SK-N-SH (cell line): ENCODE results near the gene ZNF747. TPM values are rescaled to one million over a fixed set of nuclear protein-coding genes. Genes with fewer than 3 reads are reported as not detected.

Experiments used
- CTCF ChIA-PET: fragments of 300-600, 350-600 bp; formaldehyde crosslinking; extraction: SDS; loops from one replicate; lab custom pipeline; 2021; lab: Yijun Ruan, JAX
- POLR2A ChIA-PET: fragments of 350-600 bp; sonication (Branson Sonifier 250); formaldehyde crosslinking; extraction: SDS; loops from one replicate; lab custom pipeline; 2020; ENCODE audit warnings: antibody characterized with exemption, inconsistent platforms; lab: Yijun Ruan, JAX
- DNase-seq: peaks from one replicate; pipeline ENCODE4 v3.0.0; 2012
- H2AFZ ChIP-seq: fragments of 200-600 bp; sonication (generic); 2 replicates; pipeline ENCODE4 v1.8.1; 2016; ENCODE audit warnings: antibody characterized with exemption, mild to moderate bottlenecking, low read depth
- H3F3A ChIP-seq: fragments of 200-600 bp; sonication (generic); replicated peaks from 2 replicates; pipeline ENCODE3; 2016; ENCODE audit warnings: antibody characterized with exemption, mild to moderate bottlenecking; ENCODE audit not compliant: insufficient read depth
- H3K27ac ChIP-seq, 2 experiments: fragments of 200-500 bp in 1 of 2; fragments of 200-600 bp in 1 of 2; sonication (Bioruptor generic) in 1 of 2; sonication (generic), shearing (Covaris generic) in 1 of 2; 2 replicates each; pipeline versions ENCODE4 v1.5.1 to v1.6.1; 2014 to 2016; ENCODE audit warnings: low read depth in 2 of 2, inconsistent platforms in 1 of 2, low read length in 1 of 2, mild to moderate bottlenecking in 1 of 2, mixed read lengths in 1 of 2
- H3K27me3 ChIP-seq: fragments of 200-600 bp; sonication (generic), shearing (Covaris generic); 2 replicates; pipeline ENCODE4 v1.6.1; 2016; ENCODE audit warnings: mixed run types; ENCODE audit not compliant: insufficient read depth
- H3K36me3 ChIP-seq, 2 experiments: fragments of 200-500 bp in 1 of 2; fragments of 200-600 bp in 1 of 2; sonication (Bioruptor generic) in 1 of 2; sonication (generic) in 1 of 2; replicated peaks in 1 of 2; 2 replicates each; pipeline versions ENCODE3 to v1.5.1; 2014 to 2016; ENCODE audit warnings: low read length in 1 of 2, mild to moderate bottlenecking in 1 of 2; ENCODE audit not compliant: insufficient read depth in 2 of 2, control insufficient read depth in 1 of 2
- H3K4me1 ChIP-seq, 2 experiments: fragments of 200-500 bp in 1 of 2; fragments of 200-600 bp in 1 of 2; sonication (Bioruptor generic) in 1 of 2; sonication (generic), shearing (Covaris generic) in 1 of 2; 2 replicates each; pipeline versions ENCODE4 v1.5.1 to v1.6.1; 2014 to 2016; ENCODE audit warnings: low read depth in 1 of 2, low read length in 1 of 2, mixed run types in 1 of 2; ENCODE audit not compliant: insufficient read depth in 2 of 2, control insufficient read depth in 1 of 2
- H3K4me2 ChIP-seq: fragments of 200-600 bp; sonication (generic), shearing (Covaris generic); 2 replicates; pipeline ENCODE4 v1.6.1; 2017; ENCODE audit warnings: mixed run types
- H3K4me3 ChIP-seq, 2 experiments: fragments of 200-500 bp in 1 of 2; fragments of 200-600 bp in 1 of 2; sonication (Bioruptor generic) in 1 of 2; sonication (generic), shearing (Covaris generic) in 1 of 2; 2 replicates each; pipeline versions ENCODE4 v1.5.1 to v1.8.1; 2014 to 2016; ENCODE audit warnings: low read depth in 2 of 2, inconsistent platforms in 1 of 2, low read length in 1 of 2, mild to moderate bottlenecking in 1 of 2, mixed read lengths in 1 of 2, moderate library complexity in 1 of 2
- H3K79me2 ChIP-seq: fragments of 200-600 bp; sonication (generic); 2 replicates; pipeline ENCODE4 v1.8.1; 2017; ENCODE audit warnings: mild to moderate bottlenecking; ENCODE audit not compliant: insufficient read depth
- H3K9ac ChIP-seq: fragments of 200-600 bp; sonication (generic); 2 replicates; pipeline ENCODE4 v1.6.1; 2017; ENCODE audit warnings: mixed run types
- H3K9me2 ChIP-seq: fragments of 200-600 bp; sonication (generic); 2 replicates; pipeline ENCODE4 v1.6.1; 2017; ENCODE audit warnings: mixed run types
- H3K9me3 ChIP-seq: fragments of 200-600 bp; sonication (generic); 2 replicates; pipeline ENCODE4 v1.6.1; 2017; ENCODE audit warnings: mixed run types, mild to moderate bottlenecking, moderate library complexity
- H4K20me1 ChIP-seq: fragments of 200-600 bp; sonication (generic); 2 replicates; pipeline ENCODE4 v1.6.1; 2017; ENCODE audit warnings: mild to moderate bottlenecking, mixed run types; ENCODE audit not compliant: insufficient read depth
- CHD2 ChIP-seq: fragments of 150-350 bp; IDR thresholded peaks from 2 replicates; pipeline ENCODE4 v1.6.1; 2018; ENCODE audit warnings: low read length; ENCODE audit not compliant: partially characterized antibody
- ELF1 ChIP-seq: IDR thresholded peaks from 2 replicates; pipeline ENCODE4 v1.4.0; 2012
- FOXJ3 ChIP-seq: sonication (generic); formaldehyde crosslinking; IDR thresholded peaks from 2 replicates; pipeline ENCODE4 v1.5.1; 2020; ENCODE audit warnings: mild to moderate bottlenecking, missing genetic modification reagents
- GABPA ChIP-seq: IDR thresholded peaks from 2 replicates; pipeline ENCODE4 v1.4.0; 2012; ENCODE audit warnings: low read depth, mild to moderate bottlenecking
- GATA2 ChIP-seq: sonication (generic); formaldehyde crosslinking; IDR thresholded peaks from 2 replicates; pipeline ENCODE4 v1.5.0; 2020; ENCODE audit warnings: mild to moderate bottlenecking, missing genetic modification reagents
- IRF3 ChIP-seq: fragments of 150-350 bp; IDR thresholded peaks from 2 replicates; pipeline ENCODE4 v1.6.1; 2016; ENCODE audit warnings: mild to moderate bottlenecking, low read depth, low read length
- MAX ChIP-seq: IDR thresholded peaks from 2 replicates; pipeline ENCODE4 v1.4.0; 2012; ENCODE audit warnings: low read depth
- NFIC ChIP-seq: IDR thresholded peaks from 2 replicates; pipeline ENCODE4 v1.4.0; 2012; ENCODE audit warnings: borderline replicate concordance
- NRF1 ChIP-seq: IDR thresholded peaks from 2 replicates; pipeline ENCODE4 v1.6.1; 2012; ENCODE audit warnings: low read depth, mild to moderate bottlenecking, low read length
- RAD21 ChIP-seq: IDR thresholded peaks from 2 replicates; pipeline ENCODE4 v1.6.1; 2012; ENCODE audit warnings: mild to moderate bottlenecking, low read length
- REST ChIP-seq: IDR thresholded peaks from 2 replicates; pipeline ENCODE4 v1.6.1; 2012; ENCODE audit warnings: mild to moderate bottlenecking, low read depth, low read length, moderate library complexity
- RXRA ChIP-seq: IDR thresholded peaks from 2 replicates; pipeline ENCODE4 v1.4.0; 2012; ENCODE audit warnings: low read depth, mild to moderate bottlenecking, borderline replicate concordance
- SIN3A ChIP-seq: IDR thresholded peaks from 2 replicates; pipeline ENCODE4 v1.6.1; 2012; ENCODE audit warnings: low read depth, mild to moderate bottlenecking, low read length, moderate library complexity, borderline replicate concordance
- TAF1 ChIP-seq: IDR thresholded peaks from 2 replicates; pipeline ENCODE4 v1.6.1; 2012; ENCODE audit warnings: low read depth, mild to moderate bottlenecking, low read length, moderate library complexity, borderline replicate concordance
- TCF12 ChIP-seq: IDR thresholded peaks from 2 replicates; pipeline ENCODE4 v1.4.0; 2012
- TEAD4 ChIP-seq: IDR thresholded peaks from 2 replicates; pipeline ENCODE4 v1.4.0; 2012; ENCODE audit warnings: mild to moderate bottlenecking, borderline replicate concordance; ENCODE audit not compliant: insufficient read depth
- WGBS: methylation state at CpG from one replicate; pipeline ENCODE4 v1.1.6; 2017; ENCODE audit warnings: low lambda C conversion rate; 5-methylcytosine and 5-hydroxymethylcytosine counted together
- polyA plus RNA-seq, 3 experiments: library from polyadenylated mRNA; depleted of rRNA; stranded (reverse); fragments of >200 nt; gene quantifications; 2 replicates each; pipeline ENCODE4 v1.2.3, GENCODE V29; 2012
- TF ChIP-seq, protein P1 (sequence below): IDR thresholded peaks from 2 replicates; pipeline ENCODE4 v1.4.0; 2012; ENCODE audit warnings: low read depth, borderline replicate concordance

The ZNF747 gene
- polyA plus RNA-seq, 1 of the 3 experiments (the other 2 are of a cell fraction) = 5.8 TPM

DNA sequence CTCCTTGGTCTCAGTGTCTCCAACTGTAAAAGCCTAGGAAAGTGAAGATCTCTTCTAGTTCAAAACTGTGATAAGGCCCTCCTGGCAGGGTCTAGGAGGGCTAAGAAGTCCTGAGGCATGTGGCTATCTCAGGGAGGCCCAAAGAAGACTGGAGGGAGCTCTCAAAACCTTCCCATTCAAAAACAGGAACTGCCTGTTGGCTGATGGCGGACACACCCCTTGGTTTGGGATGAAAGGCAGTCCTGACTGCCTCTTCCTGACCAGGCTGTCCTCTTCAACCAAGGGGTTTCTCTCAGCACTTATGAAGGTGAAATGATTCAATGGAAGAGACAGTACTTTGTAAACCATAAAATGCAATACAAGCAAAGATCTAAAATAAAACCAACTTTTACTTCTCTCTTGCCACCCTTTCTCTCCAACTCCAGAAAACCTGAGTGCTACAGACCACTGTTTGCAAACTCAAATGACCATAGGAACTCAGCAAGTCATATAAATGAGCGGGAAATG is 18.8 kb upstream of the ZNF747 start:
- Histone ChIP-seq H3K4me1 (peaks cover 0 to 3% of the 10 kb centered on the region in 2 experiments; a peak in 1 of 4 replicates), H3F3A (no peaks in the 10 kb centered on the region), H3K9me3 (no peaks in the 10 kb centered on the region), H3K4me2 (no peak overlapping the region), H3K27me3 (no peaks in the 10 kb centered on the region), H3K4me3 (no peak overlapping the region), H2AFZ (no peak overlapping the region), H3K27ac (no peak overlapping the region), H3K79me2 (peaks cover 26% of the 10 kb centered on the region), H3K9ac (no peak overlapping the region), H3K9me2 (no peaks in the 10 kb centered on the region), H3K36me3 (peaks cover 0 to 21% of the 10 kb centered on the region in 2 experiments), H4K20me1 (no peaks in the 10 kb centered on the region)
- WGBS = 98% methylated on average over 2 of the region's 2 CpGs
- no peak for TF ChIP-seq RXRA
- no peak for TF ChIP-seq FOXJ3 (CRISPR knock-in tag)
- TF ChIP-seq TEAD4 = no peak
- no peak for TF ChIP-seq CHD2
- TF ChIP-seq RAD21 = no peak
- TF ChIP-seq GABPA = no peak
- no peak for TF ChIP-seq NFIC
- TF ChIP-seq TCF12 = no peak
- no peak for DNase-seq
- ChIA-PET CTCF (interaction anchor here (1.5 to 4.1 kb wide), 2 partner anchors 17 to 104 kb away, joined by 3 to 16 read pairs; no protein-coding TSS in a partner anchor), POLR2A (no interaction called here)

DNA sequence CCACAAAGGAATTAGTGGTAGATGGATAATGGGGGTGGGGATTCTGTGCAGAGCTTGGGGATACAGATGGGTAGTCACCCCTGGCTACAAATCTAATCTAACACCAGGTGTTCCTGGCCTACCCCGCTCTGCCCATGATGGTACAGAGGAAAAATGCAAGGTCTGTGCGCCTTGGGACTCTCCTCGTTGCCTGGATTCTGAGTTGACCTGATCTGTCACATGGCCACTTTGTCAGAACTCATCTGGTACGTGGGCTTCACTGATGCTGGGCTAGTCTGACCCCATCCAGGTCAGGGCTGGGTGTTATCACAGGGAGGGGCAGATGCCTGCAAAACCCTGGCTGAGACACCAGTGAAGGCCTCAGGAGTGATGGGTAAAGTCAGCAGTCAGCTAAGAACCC is 18.3 kb upstream of the ZNF747 start:
- H3K79me2 ChIP-seq = peaks cover 26% of the 10 kb centered on the region
- WGBS = 90% methylated on average over 2 of the region's 4 CpGs
- H3K9me3 ChIP-seq = no peaks in the 10 kb centered on the region
- peaks cover 0 to 3% of the 10 kb centered on the region in 2 experiments; a peak in 1 of 4 replicates for H3K4me1 ChIP-seq
- DNase-seq = no peak
- no peaks in the 10 kb centered on the region for H3F3A ChIP-seq
- no peak overlapping the region for H3K9ac ChIP-seq
- no peaks in the 10 kb centered on the region for H4K20me1 ChIP-seq
- no peak for TF ChIP-seq ELF1
- no peak for TF ChIP-seq TCF12
- TF ChIP-seq IRF3 = no peak
- no peak for TF ChIP-seq GABPA
- TF ChIP-seq GATA2 (CRISPR knock-in tag) = no peak
- TF ChIP-seq TAF1 = no peak
- TF ChIP-seq, protein P1, sequence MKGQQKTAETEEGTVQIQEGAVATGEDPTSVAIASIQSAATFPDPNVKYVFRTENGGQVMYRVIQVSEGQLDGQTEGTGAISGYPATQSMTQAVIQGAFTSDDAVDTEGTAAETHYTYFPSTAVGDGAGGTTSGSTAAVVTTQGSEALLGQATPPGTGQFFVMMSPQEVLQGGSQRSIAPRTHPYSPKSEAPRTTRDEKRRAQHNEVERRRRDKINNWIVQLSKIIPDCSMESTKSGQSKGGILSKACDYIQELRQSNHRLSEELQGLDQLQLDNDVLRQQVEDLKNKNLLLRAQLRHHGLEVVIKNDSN = no peak
- TF ChIP-seq REST = no peak
- no peak for TF ChIP-seq TEAD4
- no peak for TF ChIP-seq CHD2
- TF ChIP-seq SIN3A = no peak
- no peak for TF ChIP-seq NRF1
- no peak for TF ChIP-seq MAX
- H3K27me3 ChIP-seq = no peaks in the 10 kb centered on the region
- ChIA-PET CTCF (interaction anchor here (1.5 to 4.1 kb wide), 2 partner anchors 17 to 103 kb away, joined by 3 to 16 read pairs; no protein-coding TSS in a partner anchor), POLR2A (no interaction called here)
- H2AFZ ChIP-seq = no peak overlapping the region
- H3K4me2 ChIP-seq = no peak overlapping the region
- H3K4me3 ChIP-seq = no peak overlapping the region
- H3K9me2 ChIP-seq = no peaks in the 10 kb centered on the region
- H3K36me3 ChIP-seq = peaks cover 0 to 21% of the 10 kb centered on the region in 2 experiments
- no peak overlapping the region for H3K27ac ChIP-seq
